ENCODE data around the gene ZNF213.

DNA sequence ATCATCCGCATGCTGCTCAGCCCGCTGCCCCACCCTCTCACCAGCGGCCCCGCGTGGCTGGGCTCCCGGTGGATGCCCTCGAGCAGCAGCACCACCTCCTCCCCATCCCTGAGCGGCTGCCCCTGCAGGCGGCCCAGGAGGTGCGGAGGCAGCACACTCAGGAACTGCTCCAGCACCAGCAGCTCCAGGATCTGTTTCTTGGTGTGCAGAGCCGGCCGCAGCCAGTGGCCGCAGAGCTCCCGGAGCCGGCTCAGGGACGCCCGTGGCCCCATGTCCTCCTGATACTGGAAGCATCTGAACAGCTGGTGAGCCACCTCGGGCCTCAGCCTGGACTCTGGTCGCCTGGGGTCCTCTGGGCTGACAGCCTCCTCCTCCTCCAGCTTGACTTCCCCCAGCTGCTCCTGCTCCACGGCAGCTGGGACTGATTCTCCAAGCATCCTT, 42.3 kb upstream of the ZNF213 start:
- TF ChIP-seq GATA3 (IDR thresholded peaks at IDR 0.05; ENCODE audit: low read depth, low read length) (no peak), GATA2 (IDR thresholded peaks at IDR 0.05; ENCODE audit: low read depth, low read length) (no peak)

All from SH-SY5Y (cell line).